ENCODE data around the gene ZNF474. TPM values are rescaled to one million over a fixed set of nuclear protein-coding genes. Genes with fewer than 3 reads are reported as not detected.
"Not testable (repeated sequence)": the region's sequence is repeated elsewhere in the genome, so short reads cannot be mapped to it uniquely, and the experiment has no call there.

The ZNF474 gene
- total RNA-seq, 2 donors from 2014 or later, result not detected

- no peak overlapping the region for H3K4me3 ChIP-seq
- no peaks in the 10 kb centered on the region for H3K9me3 ChIP-seq
- H3K4me1 ChIP-seq, result no peaks in the 10 kb centered on the region
- WGBS, 2 donors, result 49 to 78% methylated on average over 2 of the region's 2 CpGs
- intact Hi-C loops (cut with DNase I), result no loop called here
- no peaks in the 10 kb centered on the region for H3K36me3 ChIP-seq (replicated peaks in 1 of 2; ENCODE audit: insufficient read depth in 1 of 2, low read depth in 2 of 2)
- H3K27ac ChIP-seq, result no peak overlapping the region
- no peak for ATAC-seq
- TF ChIP-seq POLR2A (IDR thresholded peaks at IDR 0.05), result no peak
- TF ChIP-seq CTCF (IDR thresholded peaks at IDR 0.05), result no peak
- no peak for DNase-seq
- H3K27me3 ChIP-seq, result no peaks in the 10 kb centered on the region
Measured at GRCh38 chr5:122089096-122090013, 40.0 kb upstream of the ZNF474 start.

DNA sequence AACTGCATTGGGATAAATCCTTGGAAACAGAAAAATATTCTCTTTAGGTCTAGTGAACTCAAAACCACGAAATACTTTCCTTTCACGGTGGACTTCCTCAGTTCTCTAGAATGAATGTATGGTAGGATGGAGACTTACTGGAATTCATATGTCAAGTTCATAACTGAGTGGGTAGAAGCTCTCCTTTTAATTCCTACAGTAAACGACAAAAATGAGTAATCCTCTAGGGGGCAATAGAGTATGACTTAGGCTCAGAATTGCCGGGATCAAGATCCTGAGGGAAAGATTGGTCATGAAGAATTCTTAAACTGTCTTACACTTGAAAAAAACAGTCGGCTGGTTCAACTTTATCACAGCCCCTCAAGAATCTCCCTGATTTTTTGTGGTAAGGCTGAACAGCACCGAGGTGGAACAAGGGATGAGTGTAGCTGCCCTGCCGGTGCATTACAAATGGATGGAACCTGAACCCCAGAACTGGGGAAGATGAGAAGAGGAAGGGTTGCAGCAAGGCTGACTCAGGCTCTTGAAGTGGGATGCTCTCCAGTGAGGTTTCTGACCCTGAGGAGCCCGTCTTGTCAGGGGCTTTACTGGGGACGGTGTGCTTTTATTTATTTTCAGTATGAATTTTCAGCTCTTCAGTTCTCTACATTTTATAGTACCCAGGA is 37.3 kb upstream of the ZNF474 start:
- Histone ChIP-seq H3K27me3 (no peaks in the 10 kb centered on the region), H3K4me3 (no peak overlapping the region), H3K4me1 (no peaks in the 10 kb centered on the region), H3K36me3 (replicated peaks in 1 of 2; ENCODE audit: insufficient read depth in 1 of 2, low read depth in 2 of 2) (no peaks in the 10 kb centered on the region), H3K27ac (no peak overlapping the region), H3K9me3 (no peaks in the 10 kb centered on the region)
- 38 to 44% methylated on average over 9 of the region's 9 CpGs for WGBS, 2 donors
- peak in 4 of 7 experiments; percentile 14 to 31 (median 22) for TF ChIP-seq CTCF (IDR thresholded peaks at IDR 0.05)
- no peak for TF ChIP-seq POLR2A (IDR thresholded peaks at IDR 0.05)
- ATAC-seq (no peak), DNase-seq (no peak)
- intact Hi-C loops (cut with DNase I), result no loop called here

GRCh38 chr5:122093415-122094180 is 35.7 kb upstream of the ZNF474 start:
- no peak overlapping the region for H3K4me3 ChIP-seq
- H3K36me3 ChIP-seq (replicated peaks in 1 of 2; ENCODE audit: insufficient read depth in 1 of 2, low read depth in 2 of 2), result no peaks in the 10 kb centered on the region
- no peaks in the 10 kb centered on the region for H3K9me3 ChIP-seq
- intact Hi-C loops (cut with DNase I), result no loop called here
- no peaks in the 10 kb centered on the region for H3K4me1 ChIP-seq
- no peak for DNase-seq
- TF ChIP-seq POLR2A (IDR thresholded peaks at IDR 0.05) (no peak), CTCF (IDR thresholded peaks at IDR 0.05) (no peak)
- 74 to 85% methylated on average over 7 of the region's 7 CpGs for WGBS, 2 donors
- no peak overlapping the region for H3K27ac ChIP-seq
- H3K27me3 ChIP-seq, result no peaks in the 10 kb centered on the region
- ATAC-seq, result no peak

DNA sequence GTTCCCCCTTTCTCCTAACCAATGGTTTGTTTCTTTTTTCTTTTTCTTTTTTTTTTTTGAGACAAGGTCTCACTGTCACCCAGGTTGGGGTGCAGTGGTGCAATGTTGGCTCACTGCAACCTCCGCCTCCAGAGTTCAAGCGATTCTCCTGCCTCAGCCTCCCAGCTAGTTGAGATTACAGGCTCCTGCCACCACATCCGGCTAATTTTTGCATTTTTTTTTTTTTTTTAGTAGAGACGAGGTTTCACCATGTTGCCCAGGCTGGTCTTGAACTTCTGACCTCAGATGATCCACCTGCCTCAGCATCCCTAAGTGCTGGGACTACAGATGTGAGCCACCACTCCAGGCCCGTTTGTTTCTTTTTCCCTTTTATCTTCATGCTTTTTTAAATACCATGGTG is 35.1 kb upstream of the ZNF474 start:
- H3K27ac ChIP-seq; H3K9me3 ChIP-seq; H3K4me3 ChIP-seq; DNase-seq; H3K36me3 ChIP-seq (replicated peaks in 1 of 2; ENCODE audit: insufficient read depth in 1 of 2, low read depth in 2 of 2); H3K4me1 ChIP-seq; ATAC-seq; H3K27me3 ChIP-seq; intact Hi-C loops (cut with DNase I): not testable (repeated sequence)
- WGBS, 2 donors, result 76 to 81% methylated on average over 5 of the region's 5 CpGs

DNA sequence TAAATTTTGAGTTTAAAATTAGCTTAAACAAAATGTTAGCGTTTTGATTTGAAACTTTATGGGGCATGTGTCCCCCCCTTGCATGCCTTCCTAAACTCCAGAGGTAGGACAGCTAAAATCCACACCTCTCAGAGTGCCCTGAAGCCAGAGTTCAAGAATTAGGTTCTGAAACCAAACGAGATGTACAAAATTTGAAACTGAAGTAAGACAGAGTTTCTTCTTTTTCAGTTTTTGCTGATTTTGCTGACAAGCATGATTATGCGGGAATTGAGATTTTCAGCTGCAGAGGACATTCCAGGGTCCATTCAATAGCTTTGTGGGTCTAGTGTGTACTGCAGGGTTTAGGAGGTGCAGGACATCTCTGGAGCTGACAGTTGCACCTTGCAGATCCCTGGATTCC is 34.2 kb upstream of the ZNF474 start:
- Histone ChIP-seq H3K27ac (no peak overlapping the region), H3K36me3 (replicated peaks in 1 of 2; ENCODE audit: insufficient read depth in 1 of 2, low read depth in 2 of 2) (no peaks in the 10 kb centered on the region), H3K9me3 (no peaks in the 10 kb centered on the region), H3K27me3 (no peaks in the 10 kb centered on the region), H3K4me3 (no peak overlapping the region), H3K4me1 (no peaks in the 10 kb centered on the region)
- ATAC-seq, result no peak
- DNase-seq, result no peak
- 43 to 55% methylated on average over 3 of the region's 3 CpGs for WGBS, 2 donors
- intact Hi-C loops (cut with DNase I), result no loop called here
- no peak for TF ChIP-seq CTCF (IDR thresholded peaks at IDR 0.05)

All from body of pancreas (tissue), 4 donors.